Measurements from ENCODE around the gene ZMYND11. TPM values are rescaled to one million over a fixed set of nuclear protein-coding genes. Genes with fewer than 3 reads are reported as not detected.

The ZMYND11 gene
- total RNA-seq, 2 donors from 2014 or later: 60.2 to 61.1 TPM

GRCh38 chr10:283140-283479 lies 147.9 kb downstream of the ZMYND11 start:
- Histone ChIP-seq H3K9me3 (no peaks in the 10 kb centered on the region), H3K4me1 (peaks cover 0 to 10% of the 10 kb centered on the region in 2 donors), H3K27me3 (no peaks in the 10 kb centered on the region), H3K36me3 (peaks cover 58% of the 10 kb centered on the region), H3K27ac (no peak overlapping the region), H3K4me3 (no peak overlapping the region)
- no peak for TF ChIP-seq CTCF (IDR thresholded peaks at IDR 0.05)
- DNase-seq (ENCODE audit: low spot score): no peak

- Histone ChIP-seq H3K9me3 (no peaks in the 10 kb centered on the region), H3K27me3 (no peaks in the 10 kb centered on the region), H3K4me1 (peaks cover 0 to 10% of the 10 kb centered on the region in 2 donors), H3K27ac (no peak overlapping the region), H3K4me3 (no peak overlapping the region), H3K36me3 (peaks cover 57% of the 10 kb centered on the region)
- DNase-seq (ENCODE audit: low spot score): no peak
- no peak for TF ChIP-seq CTCF (IDR thresholded peaks at IDR 0.05)
These were observed 148.7 kb downstream of the ZMYND11 start for GRCh38 chr10:283916-284356.

GRCh38 chr10:285216-285615 lies 150.0 kb downstream of the ZMYND11 start:
- no peak for TF ChIP-seq CTCF (IDR thresholded peaks at IDR 0.05)
- H3K36me3 ChIP-seq: peaks cover 52% of the 10 kb centered on the region
- no peaks in the 10 kb centered on the region for H3K27me3 ChIP-seq
- no peak overlapping the region for H3K4me3 ChIP-seq
- H3K27ac ChIP-seq: no peak overlapping the region
- H3K9me3 ChIP-seq: no peaks in the 10 kb centered on the region
- no peak for DNase-seq (ENCODE audit: low spot score)
- peaks cover 0 to 10% of the 10 kb centered on the region in 2 donors for H3K4me1 ChIP-seq

- H3K27me3 ChIP-seq: no peaks in the 10 kb centered on the region
- TF ChIP-seq CTCF (IDR thresholded peaks at IDR 0.05): no peak
- H3K4me1 ChIP-seq: peaks cover 0 to 15% of the 10 kb centered on the region in 2 donors
- H3K36me3 ChIP-seq: peaks cover 37% of the 10 kb centered on the region
- no peak overlapping the region for H3K27ac ChIP-seq
- H3K4me3 ChIP-seq: no peak overlapping the region
- DNase-seq (ENCODE audit: low spot score): no peak
- no peaks in the 10 kb centered on the region for H3K9me3 ChIP-seq
These were observed 151.9 kb downstream of the ZMYND11 start for GRCh38 chr10:287026-287709.

- no peak for TF ChIP-seq CTCF (IDR thresholded peaks at IDR 0.05)
- no peak overlapping the region for H3K27ac ChIP-seq
- peaks cover 31% of the 10 kb centered on the region for H3K36me3 ChIP-seq
- H3K9me3 ChIP-seq: no peaks in the 10 kb centered on the region
- no peaks in the 10 kb centered on the region for H3K27me3 ChIP-seq
- H3K4me3 ChIP-seq: no peak overlapping the region
- H3K4me1 ChIP-seq: peaks cover 0 to 8% of the 10 kb centered on the region in 2 donors
- no peak for DNase-seq (ENCODE audit: low spot score)
These were observed 152.6 kb downstream of the ZMYND11 start for GRCh38 chr10:287814-288213.

All from right atrium auricular region (tissue), 2 donors.